CD4-positive, alpha-beta T cell treated with Interleukin-21 for 1 hour (primary cell): ENCODE measurements around the gene TGFBRAP1.
"Not testable (repeated sequence)": the region's sequence is repeated elsewhere in the genome, so short reads cannot be mapped to it uniquely, and the experiment has no call there.

ENCODE experiments used
- DNase-seq: peaks from one replicate; pipeline ENCODE4 v3.0.0-alpha.2; 2020

Gene TGFBRAP1

GRCh38 chr2:105269426-105269825, 60.1 kb downstream of the TGFBRAP1 start:
- no peak for DNase-seq

GRCh38 chr2:105262651-105263091, 66.9 kb downstream of the TGFBRAP1 start:
- no peak for DNase-seq

DNA sequence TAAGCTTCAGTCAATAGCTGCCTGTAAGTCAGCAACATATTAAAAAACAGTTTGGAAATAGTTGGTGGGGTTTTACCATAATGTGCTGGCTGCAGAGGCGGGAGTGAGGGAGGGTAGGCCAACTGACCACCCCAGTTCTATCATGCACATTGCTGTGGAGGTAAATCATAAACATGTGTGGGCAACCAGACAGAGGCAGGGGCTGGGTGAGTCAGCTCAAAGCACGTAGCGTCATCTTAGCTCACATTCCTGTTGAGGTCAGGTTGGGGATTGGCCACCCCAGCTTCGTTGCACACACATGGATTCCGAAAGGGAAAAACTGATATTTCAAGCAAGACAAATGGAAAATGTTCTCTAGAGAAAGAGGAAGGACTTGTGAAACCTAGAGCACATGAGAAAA, 68.5 kb downstream of the TGFBRAP1 start:
- no peak for DNase-seq

DNA sequence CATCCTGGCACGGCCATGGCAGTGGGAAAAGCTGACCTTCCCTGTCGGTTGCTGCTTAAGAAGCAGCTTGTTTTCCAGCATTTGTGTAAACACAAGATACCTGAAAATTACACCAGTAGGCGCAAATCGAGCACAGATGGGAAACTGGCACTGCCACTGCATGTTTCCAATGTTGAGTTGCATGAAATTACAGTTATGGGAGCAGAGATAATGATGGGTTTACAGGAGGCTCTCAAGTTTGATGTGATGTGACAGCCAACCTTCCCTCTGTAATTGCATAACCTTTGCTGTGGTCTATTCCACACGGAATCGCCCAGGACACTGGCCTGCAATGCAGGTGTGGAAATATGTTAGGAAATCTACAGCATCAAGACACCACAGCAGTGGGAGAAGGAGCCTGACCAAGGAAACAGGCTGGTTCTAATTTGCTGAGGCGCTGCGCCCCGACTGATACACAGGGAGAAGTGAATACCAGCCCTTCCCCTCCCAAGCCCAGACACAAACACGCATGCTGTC, 70.6 kb downstream of the TGFBRAP1 start:
- no peak for DNase-seq

GRCh38 chr2:105257981-105258380, 71.6 kb downstream of the TGFBRAP1 start:
- DNase-seq, result no peak

GRCh38 chr2:105256431-105257047, 73.0 kb downstream of the TGFBRAP1 start:
- DNase-seq, result no peak

DNA sequence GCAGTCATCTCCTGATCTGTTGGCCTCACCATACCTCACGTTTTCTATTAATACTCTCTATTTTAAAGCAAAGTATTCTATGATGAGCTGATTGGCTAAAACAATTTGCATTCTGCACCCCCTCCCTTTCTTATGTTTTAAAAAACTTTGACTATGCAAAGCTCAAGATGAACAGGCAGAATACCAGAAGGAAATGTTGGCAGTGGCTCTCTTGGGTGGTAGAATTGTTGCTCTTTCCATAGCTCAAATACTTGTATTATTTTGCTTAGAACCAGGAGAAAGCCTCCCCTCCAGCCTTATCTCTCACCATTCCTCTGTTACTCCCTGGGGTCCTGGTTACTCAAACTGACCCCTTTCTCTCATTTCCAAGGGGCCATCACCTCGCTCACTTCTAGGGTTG, 73.6 kb downstream of the TGFBRAP1 start:
- DNase-seq, result no peak

DNA sequence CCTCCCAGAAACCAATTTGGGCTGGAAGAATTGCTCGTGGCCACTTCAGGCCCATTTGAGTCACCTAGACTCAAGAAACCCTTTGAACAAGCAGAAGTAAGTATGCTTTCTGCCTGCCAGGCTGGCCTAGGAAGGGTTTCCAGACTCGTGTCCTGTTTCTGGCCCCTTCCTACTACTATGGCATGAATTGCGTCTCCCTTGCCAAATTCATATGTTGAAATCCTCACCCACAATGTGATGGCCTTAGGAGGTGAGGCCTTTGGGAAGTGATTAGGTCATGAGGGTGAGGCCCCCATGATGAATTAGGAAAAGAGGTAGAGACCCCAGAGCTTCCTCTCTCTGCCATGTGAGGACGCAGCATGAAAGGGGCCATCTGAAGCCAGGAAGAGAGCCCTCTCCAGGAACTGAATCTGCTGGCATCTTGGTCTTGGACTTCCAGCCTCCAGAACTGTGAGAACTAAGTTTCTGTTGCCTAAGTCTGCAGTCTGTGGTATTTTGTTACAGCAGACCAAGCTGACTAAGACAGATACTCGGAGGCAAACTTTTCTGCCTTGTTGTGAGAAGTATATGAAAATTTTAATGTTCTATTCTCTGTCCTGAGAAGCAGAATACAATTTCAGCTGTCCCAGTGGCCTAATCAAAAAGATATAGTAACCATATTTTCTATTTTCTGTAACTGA, 74.9 kb downstream of the TGFBRAP1 start:
- DNase-seq, result no peak

DNA sequence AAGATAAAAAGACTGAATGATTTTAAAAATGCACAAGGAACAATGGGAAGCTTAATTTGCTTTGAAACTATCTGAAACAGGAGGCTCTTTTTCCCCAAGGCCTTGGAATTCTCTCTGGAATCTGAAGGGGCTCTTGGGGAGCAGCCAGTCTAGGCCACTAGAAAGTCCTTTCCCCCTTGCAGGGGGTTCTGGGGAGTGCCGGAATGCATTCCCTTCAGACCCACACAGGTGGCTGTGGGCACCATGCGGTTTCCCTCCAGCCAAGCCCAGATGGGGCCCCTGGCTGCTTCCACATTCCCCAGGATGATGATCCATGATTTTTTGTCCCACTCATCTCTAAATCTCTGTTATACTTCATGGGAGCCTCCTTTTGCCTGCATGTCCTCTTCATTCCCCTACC, 77.3 kb downstream of the TGFBRAP1 start:
- DNase-seq, result no peak

GRCh38 chr2:105251016-105251648, 78.4 kb downstream of the TGFBRAP1 start:
- DNase-seq, result not testable (repeated sequence)

DNA sequence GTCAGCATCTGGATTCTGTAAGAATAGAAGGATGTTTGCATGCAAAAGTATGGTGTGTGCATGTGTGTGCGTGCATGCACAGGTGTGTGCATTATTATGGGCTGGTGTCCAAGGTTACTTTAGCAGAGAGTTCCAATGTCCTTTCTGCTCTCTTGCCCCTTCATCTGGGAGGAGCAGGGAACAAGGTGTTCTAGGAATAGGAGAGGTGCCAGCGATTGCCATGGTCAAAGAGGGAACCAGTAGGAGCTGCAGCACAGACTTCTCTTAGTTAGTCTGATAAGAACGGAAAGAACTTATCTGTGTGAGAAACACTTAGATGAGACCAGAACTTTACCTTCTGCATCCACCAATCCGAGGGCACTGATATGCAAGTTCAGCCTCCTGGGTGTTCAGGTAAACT, 79.6 kb downstream of the TGFBRAP1 start:
- no peak for DNase-seq

DNA sequence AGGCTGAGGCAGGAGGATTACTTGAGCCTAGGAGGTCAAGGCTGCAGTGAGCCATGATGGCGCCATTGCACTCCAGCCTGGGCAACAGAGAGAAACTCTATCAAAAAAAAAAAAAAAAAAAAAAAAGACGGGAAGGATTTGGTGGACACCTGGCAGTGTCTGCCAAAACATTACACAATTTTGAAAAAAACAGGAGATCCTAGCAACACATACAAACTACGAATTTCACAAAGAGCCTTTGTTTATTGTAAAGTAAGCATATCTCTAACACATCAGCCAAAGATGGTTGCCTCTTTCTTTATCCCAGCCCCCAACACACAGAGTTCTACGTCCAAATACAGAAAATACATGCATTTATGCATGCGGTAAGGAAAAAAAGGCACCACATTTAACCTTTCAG, 80.4 kb downstream of the TGFBRAP1 start:
- no peak for DNase-seq

- no peak for DNase-seq
Observed at GRCh38 chr2:105248316-105249070, 81.0 kb downstream of the TGFBRAP1 start.

DNA sequence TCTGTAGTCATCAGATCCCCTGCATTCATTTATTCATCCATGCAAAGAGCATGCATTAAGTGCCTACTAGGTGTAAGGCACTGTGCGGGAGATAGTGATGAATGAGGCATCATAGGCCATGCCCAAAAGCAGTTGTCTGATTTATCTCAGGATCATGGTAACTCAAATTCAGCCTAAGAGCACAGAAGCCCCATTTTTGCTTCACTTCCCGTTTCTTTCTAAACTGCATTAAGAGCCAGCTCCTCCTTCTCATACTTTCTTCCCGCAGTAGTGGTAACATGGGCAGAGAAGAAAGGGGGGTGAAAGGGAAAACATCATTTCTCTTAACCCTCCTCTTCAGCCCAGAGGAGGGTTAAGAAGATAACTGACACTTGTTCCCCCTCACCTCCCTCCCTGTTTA, 85.1 kb downstream of the TGFBRAP1 start:
- no peak for DNase-seq

- DNase-seq, result no peak
Observed at GRCh38 chr2:105243961-105244360, 85.6 kb downstream of the TGFBRAP1 start.

GRCh38 chr2:105242286-105242993, 87.1 kb downstream of the TGFBRAP1 start:
- no peak for DNase-seq

DNA sequence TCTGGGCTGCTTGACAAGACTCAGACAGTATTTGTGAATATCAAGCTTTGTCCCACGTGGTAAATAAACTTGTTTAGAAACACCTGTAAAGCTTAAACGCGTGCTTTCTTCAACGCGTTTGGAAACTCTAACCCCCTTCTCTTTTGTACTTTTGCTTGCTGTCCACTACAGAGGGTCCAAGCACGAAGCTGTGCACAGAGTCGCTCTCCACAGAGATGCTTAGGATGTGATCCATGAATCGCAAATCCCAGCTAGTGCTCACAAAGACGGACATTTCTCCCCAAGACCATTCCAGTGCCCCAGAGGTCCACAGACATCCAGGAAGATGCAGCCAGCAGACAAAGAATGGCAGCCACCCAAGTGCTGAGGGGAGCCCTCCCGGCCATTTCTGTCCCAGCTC, 88.1 kb downstream of the TGFBRAP1 start, which contains the start of gene GPR45:
GPR45 (plus strand) TSS at position 301 of the 400 bp plus-strand sequence. CDS start 116 bp downstream, outside the sequence.
- DNase-seq, result no peak

DNA sequence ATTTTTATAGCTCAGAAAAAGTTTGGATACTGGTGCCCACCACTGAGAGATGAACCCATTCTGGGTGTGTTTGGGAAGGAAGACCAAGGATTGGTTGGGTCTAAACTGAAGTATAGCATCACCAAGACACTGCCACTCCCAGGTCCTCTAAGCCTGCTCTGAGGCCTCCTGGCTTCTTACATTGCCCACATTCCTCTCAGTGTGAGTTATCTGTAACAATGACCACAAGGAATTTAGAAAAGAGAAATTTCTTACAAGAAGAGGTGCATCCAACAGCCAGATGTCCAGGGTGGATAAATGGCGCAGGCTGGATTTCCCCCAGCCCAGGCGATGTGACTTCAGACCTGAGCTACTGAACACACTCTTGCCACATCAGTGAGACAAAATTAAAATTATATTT, 89.6 kb downstream of the TGFBRAP1 start:
- DNase-seq, result no peak

DNA sequence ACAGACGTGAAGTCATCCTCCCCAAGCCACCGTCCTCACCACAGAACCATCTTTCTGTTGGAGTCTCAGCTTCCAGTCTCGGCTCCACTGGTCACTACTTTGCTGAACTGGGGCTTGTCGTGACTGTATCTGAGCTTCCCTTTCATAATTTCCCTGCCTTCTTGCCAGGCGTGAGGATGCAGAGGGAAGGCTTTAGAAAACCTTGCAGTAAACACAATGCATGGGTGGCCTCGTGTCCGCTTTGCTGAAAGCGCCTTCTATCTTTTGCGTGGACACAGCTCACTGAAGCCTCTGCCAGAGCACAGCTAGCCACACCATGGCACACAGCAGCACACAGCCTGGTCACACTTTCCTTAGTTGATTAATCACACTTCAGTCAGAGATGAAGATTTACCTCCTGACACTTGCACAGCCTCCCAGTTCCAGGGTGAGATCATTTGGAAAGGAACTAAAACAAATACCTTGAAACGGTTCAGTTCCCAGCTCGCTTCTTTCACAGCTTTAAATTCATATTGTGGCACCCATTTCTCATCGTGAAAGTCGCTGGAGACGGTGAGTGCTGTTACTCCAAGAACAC, 90.8 kb downstream of the TGFBRAP1 start:
- no peak for DNase-seq

DNA sequence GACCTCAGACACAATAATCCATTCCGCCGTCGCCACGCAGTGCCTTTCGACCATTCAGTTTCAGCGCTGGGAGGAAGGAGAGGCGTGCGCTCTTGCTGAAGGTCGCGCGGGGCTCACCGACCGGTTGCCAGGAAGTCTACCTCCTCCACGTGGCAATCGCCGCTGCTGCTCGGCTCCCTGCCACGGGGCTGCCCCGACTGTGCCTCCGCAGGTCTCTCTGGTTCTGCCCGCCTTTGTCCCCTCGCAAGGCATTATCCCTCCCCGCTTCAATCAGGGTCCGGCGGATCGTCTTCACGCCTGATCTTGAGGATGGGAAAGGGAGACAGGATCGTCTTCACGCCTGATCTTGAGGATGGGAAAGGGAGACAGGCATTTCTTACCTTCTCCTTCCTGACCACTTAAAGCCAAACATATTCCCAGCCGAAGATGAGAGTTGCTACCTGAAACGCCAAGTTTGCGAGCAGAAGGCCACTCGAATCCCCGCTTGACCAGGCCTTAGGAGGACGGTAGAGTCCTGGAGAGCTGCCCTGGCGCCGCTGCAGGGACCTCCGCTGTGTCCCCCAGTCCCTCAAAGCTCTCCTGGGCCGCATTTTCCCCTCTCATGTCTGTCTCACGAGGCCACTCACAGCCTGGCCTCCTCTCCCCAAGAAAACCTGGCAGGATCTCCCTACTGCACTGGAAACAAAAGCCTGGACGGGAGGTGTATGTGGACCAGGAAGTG, 92.3 kb downstream of the TGFBRAP1 start:
- no peak for DNase-seq

GRCh38 chr2:105236060-105236424, 93.5 kb downstream of the TGFBRAP1 start:
- DNase-seq, result no peak
